ENCODE measurements around the gene ERN1.

- TF ChIP-seq POLR2A (IDR thresholded peaks at IDR 0.05) (no peak), CTCF (IDR thresholded peaks at IDR 0.05) (no peak)
Observed at GRCh38 chr17:64091571-64091970, 38.4 kb downstream of the ERN1 start.
